ENCODE data around the gene PRKAG2.

Gene PRKAG2

DNA sequence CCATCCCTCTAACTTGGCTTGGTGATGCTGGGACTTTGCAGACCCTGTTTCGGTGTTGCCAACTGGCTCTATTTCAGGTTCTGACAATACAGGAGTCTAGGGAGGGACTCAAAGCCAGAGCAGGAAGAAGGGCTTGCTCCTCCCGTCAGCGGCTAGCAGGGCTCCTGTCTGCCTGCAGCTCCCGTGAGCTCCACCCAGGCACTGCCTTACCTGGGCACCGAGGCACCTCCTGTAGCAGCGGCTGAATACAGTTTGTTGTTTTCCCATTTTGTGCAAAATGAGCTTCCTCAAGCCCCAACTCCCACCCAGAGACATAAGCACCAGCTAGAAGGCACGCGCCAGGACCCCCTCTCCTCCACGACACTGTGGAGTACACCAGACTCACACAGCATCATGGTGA is 287.9 kb downstream of the PRKAG2 start:
- no peaks in the 10 kb centered on the region for H4K20me1 ChIP-seq (ENCODE audit: insufficient read depth, low read length, poor library complexity, severe bottlenecking)
- H3K4me2 ChIP-seq (ENCODE audit: low read depth, low read length, poor library complexity, severe bottlenecking): no peak overlapping the region
- no peak overlapping the region for H3K4me3 ChIP-seq (ENCODE audit: low read length, poor library complexity, severe bottlenecking)
- H3K27me3 ChIP-seq (ENCODE audit: insufficient read depth, low read length, poor library complexity, severe bottlenecking): no peaks in the 10 kb centered on the region
- TF ChIP-seq, protein P1, sequence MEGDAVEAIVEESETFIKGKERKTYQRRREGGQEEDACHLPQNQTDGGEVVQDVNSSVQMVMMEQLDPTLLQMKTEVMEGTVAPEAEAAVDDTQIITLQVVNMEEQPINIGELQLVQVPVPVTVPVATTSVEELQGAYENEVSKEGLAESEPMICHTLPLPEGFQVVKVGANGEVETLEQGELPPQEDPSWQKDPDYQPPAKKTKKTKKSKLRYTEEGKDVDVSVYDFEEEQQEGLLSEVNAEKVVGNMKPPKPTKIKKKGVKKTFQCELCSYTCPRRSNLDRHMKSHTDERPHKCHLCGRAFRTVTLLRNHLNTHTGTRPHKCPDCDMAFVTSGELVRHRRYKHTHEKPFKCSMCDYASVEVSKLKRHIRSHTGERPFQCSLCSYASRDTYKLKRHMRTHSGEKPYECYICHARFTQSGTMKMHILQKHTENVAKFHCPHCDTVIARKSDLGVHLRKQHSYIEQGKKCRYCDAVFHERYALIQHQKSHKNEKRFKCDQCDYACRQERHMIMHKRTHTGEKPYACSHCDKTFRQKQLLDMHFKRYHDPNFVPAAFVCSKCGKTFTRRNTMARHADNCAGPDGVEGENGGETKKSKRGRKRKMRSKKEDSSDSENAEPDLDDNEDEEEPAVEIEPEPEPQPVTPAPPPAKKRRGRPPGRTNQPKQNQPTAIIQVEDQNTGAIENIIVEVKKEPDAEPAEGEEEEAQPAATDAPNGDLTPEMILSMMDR (conservative IDR thresholded peaks at IDR 0.05; ENCODE audit: low read length): no peak
- no peak for TF ChIP-seq EZH2phosphoT487 (IDR thresholded peaks at IDR 0.05; ENCODE audit: borderline replicate concordance)
- no peaks in the 10 kb centered on the region for H3K36me3 ChIP-seq (ENCODE audit: insufficient read depth, low read length)
- H3F3A ChIP-seq (ENCODE audit: low read depth): no peaks in the 10 kb centered on the region
- no peaks in the 10 kb centered on the region for H3K79me2 ChIP-seq (ENCODE audit: insufficient read depth, low read length)
- H3K9me2 ChIP-seq (replicated peaks; ENCODE audit: low read depth, low read length): no peaks in the 10 kb centered on the region
- H2AFZ ChIP-seq (ENCODE audit: low read length): no peak overlapping the region
- no peaks in the 10 kb centered on the region for H3K9me3 ChIP-seq (ENCODE audit: insufficient read depth, low read depth, low read length)
- H3K4me1 ChIP-seq (ENCODE audit: insufficient read depth, low read length, poor library complexity, severe bottlenecking): no peaks in the 10 kb centered on the region
- no peak overlapping the region for H3K9ac ChIP-seq (ENCODE audit: low read depth, low read length, poor library complexity, severe bottlenecking)

GRCh38 chr7:151586531-151587260 is 290.2 kb downstream of the PRKAG2 start:
- Histone ChIP-seq H3K9me2 (replicated peaks; ENCODE audit: low read depth, low read length) (no peaks in the 10 kb centered on the region), H3K4me2 (ENCODE audit: low read depth, low read length, poor library complexity, severe bottlenecking) (no peak overlapping the region), H3K4me3 (ENCODE audit: low read length, poor library complexity, severe bottlenecking) (no peak overlapping the region), H4K20me1 (ENCODE audit: insufficient read depth, low read length, poor library complexity, severe bottlenecking) (no peaks in the 10 kb centered on the region), H3F3A (ENCODE audit: low read depth) (no peaks in the 10 kb centered on the region), H3K4me1 (ENCODE audit: insufficient read depth, low read length, poor library complexity, severe bottlenecking) (no peaks in the 10 kb centered on the region), H3K36me3 (ENCODE audit: insufficient read depth, low read length) (no peaks in the 10 kb centered on the region), H3K79me2 (ENCODE audit: insufficient read depth, low read length) (no peaks in the 10 kb centered on the region), H3K27me3 (ENCODE audit: insufficient read depth, low read length, poor library complexity, severe bottlenecking) (no peaks in the 10 kb centered on the region), H2AFZ (ENCODE audit: low read length) (no peak overlapping the region), H3K9ac (ENCODE audit: low read depth, low read length, poor library complexity, severe bottlenecking) (no peak overlapping the region), H3K9me3 (ENCODE audit: insufficient read depth, low read depth, low read length) (no peaks in the 10 kb centered on the region)
- TF ChIP-seq, protein P1 (conservative IDR thresholded peaks at IDR 0.05; ENCODE audit: low read length): no peak
- no peak for TF ChIP-seq EZH2phosphoT487 (IDR thresholded peaks at IDR 0.05; ENCODE audit: borderline replicate concordance)

DNA sequence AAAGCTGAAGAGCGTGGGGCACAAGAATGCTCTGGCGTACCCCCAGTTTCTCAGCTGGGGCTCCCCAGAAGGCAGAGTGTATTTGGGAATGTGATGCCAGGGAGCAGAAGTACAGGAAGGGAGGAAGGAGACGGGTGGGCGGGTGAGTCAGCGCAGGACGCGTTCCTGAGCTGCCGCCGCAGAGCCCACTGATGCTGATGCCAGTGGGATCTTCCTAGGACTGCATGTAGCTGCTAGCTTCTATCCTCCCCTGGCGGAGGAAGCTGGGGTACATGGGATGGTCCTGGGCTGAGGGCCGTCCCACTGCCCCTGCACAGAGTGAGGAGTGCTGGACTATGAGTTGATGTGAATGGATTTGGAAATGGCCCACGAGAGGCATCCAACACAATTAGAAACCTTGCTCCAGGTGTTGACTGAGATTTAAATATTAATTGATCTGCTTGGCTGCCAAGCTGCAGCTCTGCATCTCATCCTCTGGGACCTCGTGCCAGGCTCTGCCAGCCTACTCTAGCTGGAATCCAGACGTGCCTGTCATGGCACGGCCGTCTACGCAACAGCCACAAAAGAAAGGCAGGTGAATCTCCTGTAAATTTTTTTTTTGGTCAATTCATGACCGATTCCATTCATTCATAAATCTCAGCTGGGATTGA is 291.0 kb downstream of the PRKAG2 start:
- Histone ChIP-seq H3K9ac (ENCODE audit: low read depth, low read length, poor library complexity, severe bottlenecking) (no peak overlapping the region), H3K4me2 (ENCODE audit: low read depth, low read length, poor library complexity, severe bottlenecking) (no peak overlapping the region), H3K4me3 (ENCODE audit: low read length, poor library complexity, severe bottlenecking) (no peak overlapping the region), H3K27me3 (ENCODE audit: insufficient read depth, low read length, poor library complexity, severe bottlenecking) (no peaks in the 10 kb centered on the region), H3K79me2 (ENCODE audit: insufficient read depth, low read length) (no peaks in the 10 kb centered on the region), H3F3A (ENCODE audit: low read depth) (no peaks in the 10 kb centered on the region), H4K20me1 (ENCODE audit: insufficient read depth, low read length, poor library complexity, severe bottlenecking) (no peaks in the 10 kb centered on the region), H3K9me3 (ENCODE audit: insufficient read depth, low read depth, low read length) (no peaks in the 10 kb centered on the region), H3K9me2 (replicated peaks; ENCODE audit: low read depth, low read length) (no peaks in the 10 kb centered on the region), H2AFZ (ENCODE audit: low read length) (no peak overlapping the region), H3K4me1 (ENCODE audit: insufficient read depth, low read length, poor library complexity, severe bottlenecking) (no peaks in the 10 kb centered on the region), H3K36me3 (ENCODE audit: insufficient read depth, low read length) (no peaks in the 10 kb centered on the region; the same call in 1 of the 2 replicates)
- no peak for TF ChIP-seq EZH2phosphoT487 (IDR thresholded peaks at IDR 0.05; ENCODE audit: borderline replicate concordance)
- TF ChIP-seq, protein P1 (conservative IDR thresholded peaks at IDR 0.05; ENCODE audit: low read length): no peak
